GM18508 (cell line): Measurements from ENCODE around the gene TCF4.

ENCODE experiments used
- ATAC-seq: cut with Tn5 transposase; IDR thresholded peaks from one replicate; pipeline ENCODE4 v1.9.1; 2021; ENCODE audit warnings: moderate number of reproducible peaks; ENCODE audit not compliant: insufficient read depth, unreplicated experiment

Gene TCF4

DNA sequence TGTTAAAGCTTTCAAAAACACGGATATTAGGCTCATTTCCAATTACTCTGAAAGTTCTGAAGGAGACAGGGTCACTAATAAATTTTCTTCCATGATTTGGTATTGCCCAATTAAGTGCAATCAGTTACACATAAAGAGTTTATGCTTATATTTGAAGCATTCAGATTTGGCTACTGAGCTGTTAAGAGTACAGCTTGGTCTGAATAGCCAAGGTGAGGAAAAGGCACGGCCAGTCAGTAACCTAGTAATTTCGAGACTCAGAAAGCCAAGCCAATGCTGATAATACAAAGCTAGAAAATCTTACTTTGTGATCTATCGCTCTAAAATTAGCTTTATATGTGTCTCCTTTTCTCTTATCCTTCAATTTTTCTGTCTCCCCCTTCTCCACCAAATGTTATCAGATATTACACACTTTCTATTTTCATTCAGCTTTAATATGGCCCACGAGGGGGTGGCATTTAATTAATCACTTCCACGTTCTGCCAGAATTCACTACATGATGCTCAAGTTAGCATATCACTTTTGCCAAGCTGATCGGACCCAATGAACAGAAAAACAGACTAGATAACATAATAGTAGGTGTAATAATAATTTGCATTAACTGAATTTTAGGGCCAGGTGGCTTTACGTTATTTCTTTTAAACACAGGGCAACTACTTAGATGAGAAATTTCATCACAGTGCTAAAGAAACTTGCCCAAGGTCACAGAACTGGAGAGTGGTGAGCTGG, 138.4 kb downstream of the TCF4 start:
- ATAC-seq: no peak

DNA sequence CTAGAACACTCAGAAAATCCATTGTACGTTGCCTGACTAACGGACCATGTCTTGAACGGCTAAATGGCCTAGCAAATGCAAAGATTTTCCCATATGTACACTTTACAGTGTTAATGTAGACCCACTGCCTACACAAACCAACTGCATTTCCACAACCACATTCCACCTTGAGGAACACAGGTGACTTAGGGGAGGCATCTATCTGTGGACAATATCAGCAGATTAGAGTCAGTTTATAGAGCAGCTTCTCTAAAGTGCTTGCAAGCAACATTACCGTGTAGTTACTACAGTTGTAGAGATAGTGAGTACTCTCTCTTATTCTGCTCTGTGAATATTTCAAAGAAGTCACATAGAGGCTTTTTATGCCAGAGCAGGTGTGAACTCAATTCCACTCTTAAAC, 139.6 kb downstream of the TCF4 start:
- no peak for ATAC-seq

DNA sequence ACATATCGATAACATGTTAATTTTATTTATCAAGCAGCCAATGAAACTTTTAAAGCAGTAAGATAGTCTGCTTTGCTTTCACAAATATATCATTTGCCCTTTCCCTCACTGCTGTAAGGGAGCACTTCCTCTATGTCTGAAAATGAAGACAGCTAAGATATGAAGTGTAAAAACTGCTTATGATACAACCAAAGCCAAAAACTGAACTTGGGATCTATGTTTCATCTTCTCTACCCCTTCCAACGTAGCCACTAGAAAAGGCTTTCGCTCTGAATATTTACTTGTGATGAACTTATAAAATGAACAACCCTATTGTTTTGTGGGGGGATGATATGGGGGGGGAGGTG, 140.3 kb downstream of the TCF4 start:
- no peak for ATAC-seq

DNA sequence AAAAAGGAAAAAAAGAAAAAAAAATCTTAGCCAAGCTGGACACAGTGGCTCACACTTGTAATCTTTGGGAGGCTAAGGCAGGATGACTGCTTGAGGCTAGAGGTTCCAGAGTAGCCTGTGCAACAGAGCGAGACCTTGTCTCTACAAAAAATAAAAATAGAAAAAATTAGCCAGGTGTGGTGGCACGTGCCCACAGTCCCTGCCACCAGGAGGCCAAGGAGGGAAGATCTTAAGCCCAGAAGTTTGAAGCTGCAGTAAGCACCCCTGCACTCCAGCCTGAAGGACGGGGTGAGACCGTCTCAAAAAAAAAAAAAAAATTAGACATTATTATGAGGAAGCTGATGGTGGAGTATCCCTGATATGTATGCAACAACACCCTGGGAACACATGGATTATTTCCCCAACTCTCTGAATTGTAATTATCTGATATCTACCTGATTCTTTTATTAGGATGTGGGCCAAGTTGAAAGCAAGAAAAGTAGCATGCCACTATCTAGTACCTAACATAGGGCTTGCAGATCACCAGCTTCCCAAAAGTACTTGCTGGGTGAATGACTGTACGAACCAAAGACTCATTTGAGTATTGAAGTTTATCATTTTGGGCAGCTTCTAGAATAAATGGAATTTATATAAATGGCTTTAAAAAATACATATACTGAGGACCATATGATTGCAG, 140.9 kb downstream of the TCF4 start:
- no peak for ATAC-seq

DNA sequence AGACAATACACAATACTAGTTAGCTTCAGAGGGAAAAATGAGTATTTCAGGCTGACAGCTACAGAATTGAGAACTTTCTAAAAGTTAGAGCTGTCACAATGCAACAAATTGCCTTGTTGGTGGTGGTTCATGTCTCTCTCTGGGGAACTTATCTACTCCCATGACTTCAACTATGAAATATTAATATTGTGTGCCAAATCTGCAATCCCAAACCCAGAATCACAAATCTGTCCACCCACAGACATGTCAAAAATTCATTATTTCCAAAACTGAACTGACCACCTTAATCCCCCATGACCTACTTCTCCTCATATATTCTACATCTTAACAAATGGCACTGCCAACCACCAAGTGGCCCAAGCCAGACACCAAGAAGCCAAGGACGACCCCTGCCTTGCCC, 143.5 kb downstream of the TCF4 start:
- ATAC-seq: no peak

DNA sequence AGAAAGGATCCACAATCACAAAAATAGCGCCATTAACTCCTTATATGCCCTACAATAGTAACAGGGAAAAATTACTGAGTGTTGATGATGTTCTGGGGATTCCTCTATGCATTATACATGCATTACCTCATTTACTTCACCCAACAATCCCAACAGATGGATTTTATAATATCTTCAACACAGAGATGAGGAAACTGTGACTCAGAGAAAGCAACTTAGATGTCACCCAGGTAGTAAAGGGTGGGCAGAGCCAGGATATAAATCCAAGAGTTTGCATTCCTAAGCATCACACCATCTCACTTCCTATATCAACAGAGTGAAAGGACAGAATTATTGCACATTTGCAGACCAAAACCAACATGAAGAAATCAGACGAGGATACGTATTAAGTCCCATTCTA, 144.2 kb downstream of the TCF4 start:
- no peak for ATAC-seq

DNA sequence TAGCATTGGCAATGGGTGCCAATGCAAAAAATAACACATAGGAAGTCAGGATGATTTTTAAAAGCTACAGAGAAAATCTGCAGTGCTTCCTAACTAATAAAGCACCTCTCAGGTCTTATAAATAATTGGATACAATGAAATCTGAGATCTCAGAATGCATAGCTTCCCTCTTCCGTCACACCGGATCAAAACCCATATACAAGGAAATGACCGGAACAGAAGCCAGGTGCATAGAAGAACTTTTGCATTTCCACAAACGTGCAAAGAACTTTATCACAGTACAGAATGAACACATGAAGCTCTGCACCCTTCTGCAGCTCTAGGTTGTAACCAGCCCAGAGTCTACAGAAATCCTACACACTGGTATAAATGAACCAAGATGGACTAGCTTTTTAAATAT, 145.4 kb downstream of the TCF4 start:
- no peak for ATAC-seq

DNA sequence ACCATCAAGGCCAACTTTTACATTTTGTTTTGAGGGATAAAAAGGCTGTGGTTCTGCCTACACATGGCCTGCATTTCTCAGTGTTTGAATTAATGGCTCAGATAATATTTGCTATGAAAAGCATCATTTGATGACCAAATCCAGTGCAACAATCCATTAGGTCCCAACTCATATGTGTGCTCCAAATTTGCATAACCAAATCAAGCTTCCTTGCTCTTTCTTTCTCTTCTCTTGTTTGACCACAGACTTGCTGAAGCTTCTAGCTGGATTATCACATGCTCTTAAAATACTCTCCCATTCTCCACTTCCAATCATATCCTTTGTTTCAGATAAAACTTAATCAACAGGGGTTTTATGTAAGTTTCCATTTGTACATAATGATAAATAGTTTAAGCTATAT, 147.0 kb downstream of the TCF4 start:
- ATAC-seq: no peak

DNA sequence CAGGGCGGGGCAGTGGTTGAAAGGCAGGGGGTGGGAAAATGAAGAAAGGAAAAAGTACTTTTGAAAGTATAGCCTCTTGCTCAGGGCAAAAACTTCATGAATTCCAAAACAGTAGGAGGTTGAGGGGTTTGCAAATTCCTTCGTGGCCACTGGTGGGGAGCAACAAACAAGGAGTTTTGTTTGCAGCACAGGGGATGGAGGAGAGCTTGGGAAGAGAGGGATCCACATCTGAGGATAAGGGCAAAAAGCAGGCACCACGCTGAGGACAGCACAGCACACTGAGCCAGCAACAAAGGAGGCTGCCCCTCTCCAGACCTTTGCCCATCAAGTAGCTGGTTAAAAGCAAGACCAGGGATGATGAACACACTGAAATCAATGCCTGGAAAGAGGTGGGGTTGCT, 148.9 kb downstream of the TCF4 start:
- no peak for ATAC-seq

DNA sequence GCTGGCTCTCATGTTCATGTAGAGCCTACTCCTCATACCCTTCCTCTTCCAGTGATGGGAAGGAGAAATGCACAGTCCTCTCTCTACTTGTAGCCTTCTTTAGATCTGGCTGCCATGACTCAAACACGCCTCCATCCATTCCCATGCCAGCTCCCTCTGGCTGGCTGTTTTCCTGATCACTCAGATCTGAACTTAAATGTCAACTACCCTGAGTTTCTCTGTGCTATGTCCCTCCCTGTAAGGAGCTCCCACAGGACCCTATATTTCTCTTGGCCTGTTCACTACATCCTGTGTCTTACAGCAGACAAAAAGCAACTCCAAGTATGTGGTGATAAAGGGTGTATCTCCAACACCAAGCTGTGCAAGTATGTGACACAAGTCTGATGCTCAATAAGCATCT, 152.4 kb downstream of the TCF4 start:
- no peak for ATAC-seq

DNA sequence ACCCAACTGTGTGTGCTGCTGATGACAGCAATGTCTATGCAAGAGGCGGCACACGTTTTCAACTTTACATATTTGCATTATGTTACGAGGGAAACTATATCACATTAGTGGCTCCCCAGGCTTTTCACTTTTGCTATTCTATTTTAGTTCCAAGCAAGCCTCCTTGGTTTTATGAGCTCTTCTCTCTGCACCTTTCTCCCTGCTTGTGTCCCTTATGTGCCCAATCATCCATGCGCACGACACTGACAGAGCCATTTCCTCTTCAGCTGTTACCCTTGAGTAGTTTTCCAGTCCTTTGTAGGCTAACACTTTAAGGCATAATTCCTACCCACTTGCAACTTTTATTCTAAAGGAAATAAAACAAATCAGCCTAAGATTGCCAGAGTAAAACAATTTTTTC, 154.3 kb downstream of the TCF4 start:
- ATAC-seq: no peak

DNA sequence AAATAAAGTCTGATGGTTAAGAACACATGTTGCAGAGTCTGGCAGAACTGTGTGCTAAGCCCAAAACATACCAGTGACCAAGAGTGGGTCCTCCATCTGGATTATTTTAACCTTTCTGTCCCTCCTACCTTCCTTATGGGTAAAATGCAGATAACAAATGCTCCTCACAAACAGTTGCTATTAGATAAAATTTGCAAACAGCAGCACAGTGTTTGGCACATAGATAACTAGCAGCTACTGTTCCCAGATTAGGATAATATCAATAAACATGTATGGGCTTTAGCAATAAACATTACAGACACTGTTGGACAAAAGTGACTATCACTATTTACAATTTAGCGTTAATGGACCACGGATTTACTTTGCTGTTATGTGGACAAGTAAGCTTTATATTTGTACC, 154.9 kb downstream of the TCF4 start:
- no peak for ATAC-seq

DNA sequence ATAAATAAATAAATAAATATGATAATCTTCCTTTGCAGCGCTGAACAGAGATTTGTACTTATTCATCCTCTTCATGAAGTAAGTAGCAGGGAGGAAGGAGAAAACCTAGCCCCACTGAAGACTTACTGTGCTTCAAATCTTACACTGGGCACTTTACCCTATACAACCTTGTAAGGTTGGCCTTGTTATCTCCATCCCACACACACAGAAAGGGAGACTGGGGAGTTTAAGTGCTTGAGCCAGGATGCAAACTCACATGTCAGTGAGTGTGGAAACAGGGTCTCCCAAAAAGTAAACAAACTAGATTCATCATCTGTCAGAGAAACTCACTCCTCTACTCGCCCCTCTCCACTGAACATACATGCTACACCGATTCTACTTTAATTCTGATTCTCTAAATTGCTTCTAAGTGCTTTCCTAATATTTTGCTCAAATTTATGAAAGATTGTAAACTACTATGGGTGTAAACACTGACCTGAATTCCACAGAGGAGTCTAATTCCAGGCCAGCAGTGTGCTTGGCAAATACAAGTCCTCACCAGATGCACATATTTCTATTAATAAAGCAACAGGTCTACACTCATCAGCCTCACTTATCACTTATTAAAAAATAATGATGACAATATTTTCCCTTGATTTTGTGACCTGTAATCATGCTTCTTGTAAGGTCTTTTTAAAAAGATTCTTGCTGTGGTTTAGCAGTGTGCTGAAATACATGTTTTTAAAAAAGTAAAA, 155.5 kb downstream of the TCF4 start:
- no peak for ATAC-seq

DNA sequence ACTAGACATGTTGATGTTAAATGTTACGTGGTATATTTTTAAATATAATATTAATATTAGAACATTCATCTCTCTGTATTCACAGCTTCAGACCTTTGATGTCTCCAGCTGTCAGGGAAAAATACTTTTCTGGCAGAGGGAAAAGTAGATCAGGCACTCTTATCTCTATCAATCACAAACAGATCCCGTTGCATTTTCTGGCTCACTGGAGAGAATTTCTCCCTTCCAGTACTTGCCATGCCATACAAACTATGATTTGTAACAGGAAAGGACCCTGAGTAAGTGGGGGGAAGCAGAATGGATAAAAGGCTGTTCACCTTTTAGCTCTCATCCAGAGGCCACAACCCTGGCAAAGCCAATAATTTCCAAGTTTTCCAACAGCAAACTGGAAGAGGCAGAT, 158.0 kb downstream of the TCF4 start:
- no peak for ATAC-seq

DNA sequence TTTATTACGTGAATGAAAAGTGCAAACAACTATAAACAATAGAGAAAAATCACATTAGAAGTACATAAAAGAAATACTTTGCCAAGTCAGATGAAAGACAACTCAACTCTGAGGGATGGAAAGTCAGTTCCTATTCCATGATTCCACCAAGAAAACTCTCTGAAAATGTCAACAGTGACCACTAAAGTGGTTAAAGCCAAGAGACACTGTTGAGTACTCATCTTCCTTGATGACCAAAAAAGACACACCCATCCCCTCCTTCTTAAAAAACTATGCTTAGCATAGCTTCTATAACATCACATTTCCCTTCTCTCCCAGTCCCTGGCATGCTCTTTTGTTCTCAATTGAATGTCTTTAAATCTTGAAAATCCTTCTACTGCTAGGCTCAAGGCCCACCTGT, 160.0 kb downstream of the TCF4 start:
- no peak for ATAC-seq

DNA sequence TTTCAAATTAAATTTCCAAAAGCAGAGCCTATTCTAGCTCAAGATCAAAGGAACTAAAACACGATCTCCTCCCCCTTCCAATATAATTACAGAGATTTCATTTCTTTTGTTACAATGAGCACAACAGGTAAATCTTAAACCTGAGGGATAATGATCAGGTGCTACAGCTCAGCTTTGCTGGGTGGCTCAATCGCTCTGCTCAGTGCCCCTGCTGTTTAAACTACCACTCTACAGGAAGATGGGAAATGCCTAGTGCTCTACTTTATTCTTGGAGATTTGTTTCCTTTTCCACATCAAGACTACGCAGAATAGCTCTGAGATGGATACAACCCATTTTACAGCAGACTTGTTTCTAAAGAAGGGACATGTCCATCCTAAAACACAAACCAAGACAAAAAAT, 162.3 kb downstream of the TCF4 start:
- ATAC-seq: no peak

DNA sequence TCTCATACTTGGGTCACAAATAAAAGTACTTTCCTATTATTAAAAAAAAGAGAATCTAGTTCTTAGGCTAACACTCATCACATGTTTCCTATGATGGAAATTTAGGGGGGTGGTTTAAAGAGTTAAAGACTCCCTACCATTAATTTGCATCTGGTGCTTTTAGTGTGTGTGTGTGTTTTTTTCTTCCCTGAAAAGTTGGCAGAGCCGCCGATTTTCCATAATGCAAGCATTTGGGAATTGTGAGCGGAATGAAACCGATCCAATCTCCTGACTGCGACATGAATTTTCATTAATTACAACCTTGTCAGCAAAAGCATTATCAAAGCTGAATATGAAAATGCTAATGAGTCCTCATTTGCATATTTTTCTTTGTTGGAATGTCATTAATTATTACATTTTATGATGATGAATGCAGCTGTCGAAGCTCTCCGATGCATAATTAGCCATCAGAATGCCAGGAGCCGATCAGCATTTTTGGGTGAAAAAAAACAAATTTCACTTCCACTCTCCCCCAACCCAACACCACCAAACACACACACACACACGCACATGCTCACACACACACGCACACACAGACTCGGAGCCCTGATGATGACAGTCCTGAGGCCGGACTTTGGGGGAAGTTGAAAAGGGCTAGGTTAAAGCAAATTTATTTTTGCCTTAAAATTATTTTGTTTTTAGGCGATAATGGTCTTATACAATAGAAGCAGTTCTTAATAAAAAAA, 165.4 kb downstream of the TCF4 start:
- ATAC-seq: no peak

DNA sequence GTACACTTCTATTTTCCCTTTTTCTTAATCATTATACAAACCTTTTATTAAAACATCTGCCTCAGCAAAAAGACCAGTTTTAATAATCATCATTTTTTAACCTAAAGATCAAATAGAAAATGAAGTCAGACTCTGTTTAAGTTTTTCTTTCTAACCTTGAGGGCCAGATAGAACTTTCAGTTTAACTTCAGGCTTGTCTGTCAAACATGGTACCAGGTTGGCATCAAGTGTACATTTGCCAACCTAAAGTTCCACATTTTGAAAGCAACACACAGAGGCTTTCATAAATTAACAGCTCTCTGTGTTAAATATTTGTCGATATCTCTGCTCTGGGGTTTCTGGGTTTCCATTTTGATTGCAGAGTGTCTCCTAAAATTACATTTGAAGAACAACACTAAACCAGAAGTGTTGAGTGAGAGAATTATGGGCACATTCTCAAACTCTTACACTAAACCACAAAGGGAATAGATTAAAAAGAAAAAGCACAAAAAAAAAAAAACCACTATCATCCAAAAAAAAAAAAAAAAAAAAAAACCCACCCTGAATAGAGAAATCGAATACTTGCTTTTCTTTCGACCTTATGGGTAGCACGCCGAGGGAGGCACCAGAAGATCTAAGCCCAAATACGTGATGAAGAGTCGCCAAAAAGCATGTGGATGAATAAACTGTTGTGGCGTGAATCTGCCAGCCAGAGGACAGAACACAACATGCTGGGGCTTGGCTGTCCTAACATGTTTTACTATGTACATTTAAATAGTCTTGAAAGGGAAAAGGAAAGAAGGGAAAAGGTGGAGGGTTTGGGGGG, 166.2 kb downstream of the TCF4 start:
- no peak for ATAC-seq

DNA sequence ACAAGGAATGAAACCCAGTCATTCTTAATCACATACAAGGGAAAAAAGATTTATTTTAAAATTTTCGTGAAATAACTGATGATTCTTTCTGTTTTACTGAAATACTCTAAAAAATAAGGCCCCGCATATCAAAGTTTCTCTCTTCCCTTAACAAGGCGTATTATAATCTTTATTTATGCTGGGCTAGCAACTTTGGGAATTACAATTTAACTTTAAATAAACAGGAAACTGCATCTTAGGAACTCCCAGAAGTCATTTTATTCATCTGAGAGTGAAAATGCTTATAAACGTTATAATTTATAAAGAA, 166.7 kb downstream of the TCF4 start:
- no peak for ATAC-seq

DNA sequence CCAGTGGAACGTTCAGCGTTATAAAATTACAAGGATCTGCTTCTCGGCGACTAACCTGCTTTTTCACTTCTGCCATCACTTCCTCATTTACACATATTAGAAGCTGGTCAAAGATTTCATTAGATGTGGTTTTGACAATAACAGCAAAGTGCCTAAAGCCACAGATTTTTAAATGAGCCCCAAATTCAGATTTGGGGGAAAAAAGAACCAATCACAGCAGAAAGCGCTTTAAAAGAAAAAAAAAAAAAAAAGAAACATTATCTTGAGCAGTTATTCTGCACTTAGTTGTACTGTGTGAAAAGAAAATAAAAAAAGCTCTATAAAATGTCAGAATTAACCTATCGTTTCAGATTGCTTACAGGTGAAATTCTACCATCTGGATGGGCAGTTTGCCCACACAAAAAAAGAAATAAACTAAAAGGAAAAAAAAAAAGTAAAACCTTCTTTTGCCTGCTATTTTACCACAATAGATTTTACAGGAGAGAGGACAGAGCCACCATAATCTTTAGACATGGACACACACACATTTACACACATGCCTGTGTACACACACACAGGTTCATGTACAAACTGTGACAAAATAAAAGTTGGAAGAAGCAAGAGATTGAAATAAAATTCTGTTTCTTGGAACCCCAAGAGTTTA, 167.2 kb downstream of the TCF4 start:
- ATAC-seq: peak; percentile 62
